Activated T-cell treated with anti-CD3 and anti-CD28 coated beads, Interleukin-2, amount 50 U/mL, for 72 hours (primary cell): ENCODE data around the gene CD247. TPM values are rescaled to one million over a fixed set of nuclear protein-coding genes. Genes with fewer than 3 reads are reported as not detected.

Source experiments
- ATAC-seq, 2 donors: fragments of 150-1000 bp; cut with Tn5 transposase; replicated peaks in 1 of 2; 2 replicates each; pipeline ENCODE4 v1.10.0; 2021; ENCODE audit warnings: moderate library complexity in 2 of 2, mild to moderate bottlenecking in 1 of 2
- DNase-seq, 2 donors: peaks; one replicate each; pipeline ENCODE4 v3.0.0; 2021 to 2022; ENCODE audit warnings: mixed read lengths in 1 of 2
- H3K27ac Mint-ChIP-seq: one replicate; pipeline ENCODE4 v1.8.0; 2022; ENCODE audit warnings: mild to moderate bottlenecking, moderate library complexity, mixed read lengths
- H3K27me3 Mint-ChIP-seq: one replicate; pipeline ENCODE4 v1.8.0; 2022; ENCODE audit warnings: low read depth, mixed read lengths
- H3K36me3 Mint-ChIP-seq, 2 donors: one replicate each; pipeline ENCODE4 v1.8.0; 2022; ENCODE audit warnings: mixed read lengths in 2 of 2, mild to moderate bottlenecking in 1 of 2; ENCODE audit not compliant: insufficient read depth in 2 of 2
- H3K4me1 Mint-ChIP-seq: one replicate; pipeline ENCODE4 v1.8.0; 2022; ENCODE audit warnings: low read depth, mixed read lengths
- H3K4me3 Mint-ChIP-seq, 2 donors: one replicate each; pipeline ENCODE4 v1.8.0; 2022; ENCODE audit warnings: mild to moderate bottlenecking in 2 of 2, mixed read lengths in 2 of 2, moderate library complexity in 2 of 2
- H3K9me3 Mint-ChIP-seq, 2 donors: one replicate each; pipeline ENCODE4 v1.8.0; 2022; ENCODE audit warnings: mixed read lengths in 2 of 2
- total RNA-seq, 2 donors: library from RNA; stranded (reverse); gene quantifications; one replicate each; pipeline ENCODE4 v1.2.3, GENCODE V29; 2022

The CD247 gene
- total RNA-seq, 2 donors from 2014 or later: 160 to 178 TPM

DNA sequence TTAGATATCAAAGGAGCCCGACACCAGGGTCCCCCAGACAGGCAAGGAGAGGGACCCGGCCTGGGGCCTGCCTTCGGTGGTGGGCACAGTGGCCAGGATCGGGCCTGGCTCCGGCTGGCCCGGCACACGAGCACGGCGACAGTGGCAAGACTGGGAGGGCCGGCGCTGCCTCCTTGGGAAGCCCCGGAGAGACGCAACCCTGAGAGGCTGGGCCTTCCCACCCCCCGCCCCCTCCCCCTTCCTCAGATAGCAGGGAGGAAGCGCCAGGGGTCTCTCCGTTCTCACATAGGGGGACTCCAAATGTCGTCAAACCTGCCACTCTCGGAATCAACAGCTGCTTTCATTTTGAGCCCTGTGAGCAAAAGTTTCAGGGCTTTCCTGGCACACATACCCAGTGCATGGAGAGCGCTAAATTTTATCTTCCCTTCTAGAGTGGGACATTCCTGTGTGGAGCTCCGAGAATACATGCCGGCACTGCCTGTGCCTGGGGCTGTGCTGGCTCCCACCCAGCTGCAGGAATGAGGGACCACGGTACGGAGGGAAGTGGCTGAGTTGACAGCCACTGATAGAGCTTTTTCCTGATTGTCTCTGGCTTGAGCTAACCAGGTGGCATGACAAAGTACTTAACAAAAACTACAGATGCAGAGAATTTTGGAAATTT is 62.4 kb downstream of the CD247 start:
- DNase-seq (peak; percentile 70 to 78), ATAC-seq (peak; percentile 59 to 63)
- no peaks in the 10 kb centered on the region for H3K36me3 Mint-ChIP-seq
- peak overlapping the region; percentile 59 for H3K27ac Mint-ChIP-seq
- no peaks in the 10 kb centered on the region for H3K27me3 Mint-ChIP-seq
- peaks cover 78% of the 10 kb centered on the region for H3K4me1 Mint-ChIP-seq
- H3K4me3 Mint-ChIP-seq: peak overlapping the region; percentile 83 to 87
- no peaks in the 10 kb centered on the region for H3K9me3 Mint-ChIP-seq

DNA sequence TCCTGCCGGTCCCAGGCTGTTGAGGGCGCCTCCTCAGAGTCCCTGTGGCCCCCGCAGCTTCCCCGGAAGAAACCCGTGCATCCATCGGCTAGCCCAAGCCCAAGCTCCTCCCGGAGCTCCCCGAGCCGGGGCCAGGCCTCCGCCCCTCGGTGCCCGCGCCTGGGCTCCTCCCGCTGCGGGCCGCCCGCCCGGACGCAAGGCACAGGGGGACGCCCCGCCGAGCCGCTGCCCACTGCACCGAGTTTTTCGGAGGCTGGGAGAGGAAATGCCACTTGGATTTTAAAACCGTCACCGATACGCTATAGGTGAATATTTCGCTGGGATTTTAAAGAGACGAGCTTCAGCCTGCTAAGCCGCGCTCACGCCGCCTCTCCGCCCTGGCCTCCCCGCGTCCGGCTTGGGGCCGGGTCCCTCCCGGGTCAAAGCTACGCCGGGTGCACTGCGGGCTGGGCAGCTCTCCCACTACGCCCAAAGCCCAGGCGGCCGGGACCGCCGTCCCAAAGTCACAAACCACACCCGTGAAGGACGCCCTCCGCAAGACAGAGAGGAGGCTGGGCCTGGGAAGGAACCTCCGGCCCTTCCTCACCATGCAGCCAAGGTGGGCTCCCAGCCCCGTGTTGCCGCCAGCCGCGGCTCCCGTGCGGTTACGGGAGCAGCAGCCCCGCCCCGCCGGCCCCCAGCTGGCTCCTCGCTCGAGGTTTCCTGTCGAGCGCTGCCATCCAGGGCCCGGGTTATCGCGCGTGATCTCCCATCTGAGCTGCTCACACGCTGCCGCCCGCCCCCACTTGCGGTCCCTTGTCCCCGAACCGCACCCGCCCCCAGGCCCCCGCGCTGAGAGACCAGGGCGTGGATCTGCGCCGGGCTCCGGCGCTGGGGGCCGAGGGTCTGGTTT is 63.2 kb downstream of the CD247 start:
- no peaks in the 10 kb centered on the region for H3K27me3 Mint-ChIP-seq
- peak; percentile 88 to 91 for DNase-seq

DNA sequence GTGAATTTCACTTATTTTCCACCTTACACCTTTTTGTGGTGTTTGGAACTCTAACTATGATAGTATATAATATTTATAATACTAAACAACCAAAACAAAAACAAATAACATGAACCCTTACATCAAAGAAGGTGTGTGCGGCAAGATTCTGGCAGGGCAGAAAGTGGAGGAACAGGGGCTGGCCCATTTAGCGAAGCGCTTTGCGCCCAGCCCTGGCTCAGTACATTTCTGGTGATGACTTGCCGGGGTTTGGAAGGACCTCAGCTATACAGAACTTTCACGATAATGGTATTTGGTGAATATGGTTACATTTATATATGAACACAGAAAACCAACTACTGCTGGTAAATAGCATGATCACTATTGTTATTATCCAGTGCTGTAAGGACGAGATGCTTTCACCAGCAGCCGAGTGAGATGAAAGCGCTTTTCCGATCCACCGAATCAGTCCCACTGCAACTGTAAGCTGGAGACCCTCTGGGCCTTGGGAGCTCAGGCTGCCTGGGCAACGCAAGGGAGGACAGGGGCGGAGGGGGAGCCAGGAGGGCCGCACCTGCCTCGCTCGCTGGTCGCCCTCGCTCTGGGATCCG is 63.9 kb downstream of the CD247 start:
- H3K4me3 Mint-ChIP-seq: peak overlapping the region; percentile 83 to 87
- H3K9me3 Mint-ChIP-seq: no peaks in the 10 kb centered on the region
- peak overlapping the region; percentile 84 for H3K27ac Mint-ChIP-seq
- DNase-seq (peak; percentile 43 to 46), ATAC-seq (no peak)
- no peaks in the 10 kb centered on the region for H3K27me3 Mint-ChIP-seq
- H3K4me1 Mint-ChIP-seq: peaks cover 75% of the 10 kb centered on the region
- H3K36me3 Mint-ChIP-seq: no peaks in the 10 kb centered on the region

More for the DNA sequence above, 63.2 kb downstream of the CD247 start:
- Mint-ChIP-seq H3K36me3 (no peaks in the 10 kb centered on the region), H3K27ac (peak overlapping the region; percentile 31), H3K4me1 (peaks cover 78% of the 10 kb centered on the region), H3K4me3 (peak overlapping the region; percentile 83 to 87), H3K9me3 (no peaks in the 10 kb centered on the region)
- ATAC-seq: peak; percentile 73 to 77

DNA sequence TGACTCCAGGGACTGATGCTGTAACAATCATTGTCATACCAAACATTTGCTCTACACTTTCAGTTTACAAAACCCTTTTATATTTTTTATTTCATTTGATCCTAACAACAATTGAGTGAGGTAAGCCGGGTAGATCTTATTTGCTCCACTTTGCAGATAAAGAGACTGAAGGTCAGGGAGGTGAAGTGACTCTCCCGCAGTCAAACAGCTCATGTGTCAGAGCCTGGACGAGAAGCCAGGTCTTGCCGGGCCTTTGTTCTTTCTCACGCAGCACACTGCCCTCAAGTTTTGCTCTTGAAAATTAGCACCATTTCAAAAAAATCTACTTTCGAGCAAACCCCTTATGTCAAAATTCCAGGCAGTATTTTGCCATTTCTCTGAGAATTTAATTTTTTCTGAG is 65.2 kb downstream of the CD247 start:
- peak in 1 of 2 donors; percentile 40 for DNase-seq
- no peak for ATAC-seq
- Mint-ChIP-seq H3K4me3 (peak overlapping the region; percentile 80 to 83), H3K9me3 (no peaks in the 10 kb centered on the region), H3K4me1 (peaks cover 76% of the 10 kb centered on the region), H3K27me3 (no peaks in the 10 kb centered on the region), H3K27ac (peak overlapping the region; percentile 36), H3K36me3 (no peaks in the 10 kb centered on the region)

DNA sequence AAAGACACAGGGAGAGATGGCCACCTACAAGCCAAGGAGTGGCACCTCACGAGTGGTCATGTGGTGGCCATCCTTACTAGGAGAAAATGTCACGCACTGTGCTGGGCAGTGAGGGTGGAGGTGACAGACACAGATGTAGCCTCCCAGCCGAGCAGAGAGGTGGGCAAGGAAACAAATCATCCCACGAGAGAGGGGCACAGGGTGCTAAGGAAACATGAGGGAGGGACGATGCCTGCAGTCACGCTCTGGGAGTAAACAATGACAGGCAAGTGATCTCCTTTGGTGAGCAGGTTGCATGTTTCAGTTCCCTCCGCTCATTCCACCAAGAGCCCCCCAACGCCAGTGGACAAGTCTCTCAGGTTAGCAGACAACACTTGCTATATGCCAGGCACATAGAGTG is 65.8 kb downstream of the CD247 start:
- H3K9me3 Mint-ChIP-seq: no peaks in the 10 kb centered on the region
- no peaks in the 10 kb centered on the region for H3K27me3 Mint-ChIP-seq
- DNase-seq: no peak
- peaks cover 76% of the 10 kb centered on the region for H3K4me1 Mint-ChIP-seq
- ATAC-seq: no peak
- no peaks in the 10 kb centered on the region for H3K36me3 Mint-ChIP-seq
- peak overlapping the region; percentile 67 for H3K27ac Mint-ChIP-seq
- H3K4me3 Mint-ChIP-seq: peak overlapping the region; percentile 68 to 79

DNA sequence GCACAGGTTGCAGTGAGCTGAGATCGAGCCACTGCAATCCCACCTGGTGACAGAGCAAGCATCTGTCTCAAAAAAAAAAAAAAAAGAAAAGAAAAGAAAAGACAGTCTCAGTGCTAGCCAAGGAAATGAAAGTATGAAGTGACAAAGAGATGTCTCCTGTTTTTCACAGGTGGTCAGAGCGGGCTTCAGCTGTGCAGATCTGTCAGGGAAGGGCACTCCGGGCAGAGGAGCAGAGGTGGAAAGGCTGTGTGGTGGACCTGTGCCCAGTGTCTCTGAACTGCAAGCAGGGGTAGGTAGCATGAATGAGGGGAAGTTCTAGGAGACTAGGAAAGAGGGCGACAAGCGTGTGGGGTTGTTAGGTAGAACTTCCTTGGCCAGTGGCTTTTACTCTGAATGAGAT is 67.5 kb downstream of the CD247 start:
- H3K4me3 Mint-ChIP-seq: peak overlapping the region; percentile 76 to 86
- no peaks in the 10 kb centered on the region for H3K27me3 Mint-ChIP-seq
- DNase-seq (no peak), ATAC-seq (no peak)
- H3K9me3 Mint-ChIP-seq: no peaks in the 10 kb centered on the region
- peaks cover 0 to 1% of the 10 kb centered on the region in 2 donors for H3K36me3 Mint-ChIP-seq
- H3K4me1 Mint-ChIP-seq: peaks cover 76% of the 10 kb centered on the region
- peak overlapping the region; percentile 85 for H3K27ac Mint-ChIP-seq

DNA sequence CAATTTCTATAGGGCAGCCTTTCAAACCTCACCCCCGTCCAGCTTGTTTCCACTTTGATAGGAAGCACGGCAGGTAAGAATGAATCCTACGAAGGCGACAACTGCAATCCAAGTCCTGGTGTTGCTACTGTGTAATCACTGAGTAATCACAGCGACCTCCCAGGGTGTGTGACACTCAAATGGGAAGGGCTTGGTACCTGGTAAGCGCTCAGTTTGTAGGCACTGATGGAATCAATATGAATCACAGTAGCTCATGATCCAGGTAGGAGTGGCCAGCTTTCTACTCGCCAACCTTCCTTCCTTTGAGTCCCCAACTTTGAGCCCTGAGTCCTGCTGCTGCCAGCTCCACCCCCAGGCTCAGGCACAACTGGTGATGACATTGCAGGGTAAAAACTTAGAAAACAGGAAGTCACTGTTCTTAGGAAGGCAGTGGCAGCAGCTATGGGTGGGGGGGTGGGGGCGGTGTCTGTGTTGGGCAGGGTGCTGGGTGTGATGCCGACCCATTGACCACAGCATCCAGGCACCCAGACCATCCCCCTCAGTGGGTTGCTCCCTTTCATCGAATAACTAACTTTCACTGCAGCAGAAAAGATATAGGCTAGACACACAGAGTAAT is 70.7 kb downstream of the CD247 start:
- peak; percentile 86 for ATAC-seq
- Mint-ChIP-seq H3K9me3 (no peaks in the 10 kb centered on the region), H3K36me3 (peaks cover 0 to 1% of the 10 kb centered on the region in 2 donors), H3K4me1 (peaks cover 87% of the 10 kb centered on the region), H3K27ac (peak overlapping the region; percentile 95), H3K4me3 (peak overlapping the region; percentile 87 to 89), H3K27me3 (no peaks in the 10 kb centered on the region)
- peak; percentile 80 to 85 for DNase-seq

DNA sequence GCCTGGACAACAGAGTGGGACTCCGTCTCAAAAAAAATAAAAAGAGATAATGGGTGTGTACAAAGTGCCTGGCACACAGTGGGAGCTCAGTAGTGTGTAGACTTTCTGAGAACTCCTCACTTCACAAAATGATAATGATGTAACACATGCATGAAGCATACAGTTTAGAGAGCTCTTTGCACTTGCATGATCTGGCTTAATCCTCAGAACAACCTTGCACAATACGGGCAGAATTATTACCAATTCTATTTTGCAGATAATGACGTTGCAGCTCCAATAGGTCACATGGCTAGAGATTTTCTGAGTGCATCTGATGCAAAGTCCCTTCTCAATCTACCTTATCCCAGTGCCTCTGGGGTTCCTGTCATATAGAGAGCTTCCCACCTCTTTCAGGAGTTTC is 71.4 kb downstream of the CD247 start:
- DNase-seq (no peak), ATAC-seq (no peak)
- peaks cover 0 to 1% of the 10 kb centered on the region in 2 donors for H3K36me3 Mint-ChIP-seq
- H3K9me3 Mint-ChIP-seq: no peaks in the 10 kb centered on the region
- peak overlapping the region; percentile 95 for H3K27ac Mint-ChIP-seq
- peaks cover 87% of the 10 kb centered on the region for H3K4me1 Mint-ChIP-seq
- H3K27me3 Mint-ChIP-seq: no peaks in the 10 kb centered on the region
- peak overlapping the region; percentile 87 to 89 for H3K4me3 Mint-ChIP-seq

DNA sequence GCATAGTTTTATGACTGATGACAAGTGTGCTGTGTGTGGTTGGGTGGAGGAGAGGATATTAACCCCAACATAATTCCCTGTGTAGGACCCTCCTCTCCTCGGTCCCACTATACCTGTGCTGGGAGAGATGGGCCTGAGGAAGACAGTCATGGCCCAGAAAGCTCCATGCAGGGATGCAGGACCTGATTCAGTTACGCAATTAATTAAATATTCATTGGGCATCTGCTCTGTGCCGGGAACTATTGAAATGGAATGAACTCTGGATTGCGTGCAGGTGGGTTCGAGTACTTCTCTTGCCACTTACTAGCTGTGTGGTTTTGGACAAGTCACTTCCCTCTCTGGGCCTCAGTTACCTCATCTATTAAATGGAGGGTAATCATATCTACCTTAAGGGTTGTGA is 74.6 kb downstream of the CD247 start:
- ATAC-seq: no peak
- no peak for DNase-seq
- H3K27ac Mint-ChIP-seq: peak overlapping the region; percentile 77
- H3K9me3 Mint-ChIP-seq: no peaks in the 10 kb centered on the region
- no peaks in the 10 kb centered on the region for H3K27me3 Mint-ChIP-seq
- H3K4me1 Mint-ChIP-seq: peaks cover 87% of the 10 kb centered on the region
- H3K4me3 Mint-ChIP-seq: no peak overlapping the region
- H3K36me3 Mint-ChIP-seq: peaks cover 3 to 12% of the 10 kb centered on the region in 2 donors

DNA sequence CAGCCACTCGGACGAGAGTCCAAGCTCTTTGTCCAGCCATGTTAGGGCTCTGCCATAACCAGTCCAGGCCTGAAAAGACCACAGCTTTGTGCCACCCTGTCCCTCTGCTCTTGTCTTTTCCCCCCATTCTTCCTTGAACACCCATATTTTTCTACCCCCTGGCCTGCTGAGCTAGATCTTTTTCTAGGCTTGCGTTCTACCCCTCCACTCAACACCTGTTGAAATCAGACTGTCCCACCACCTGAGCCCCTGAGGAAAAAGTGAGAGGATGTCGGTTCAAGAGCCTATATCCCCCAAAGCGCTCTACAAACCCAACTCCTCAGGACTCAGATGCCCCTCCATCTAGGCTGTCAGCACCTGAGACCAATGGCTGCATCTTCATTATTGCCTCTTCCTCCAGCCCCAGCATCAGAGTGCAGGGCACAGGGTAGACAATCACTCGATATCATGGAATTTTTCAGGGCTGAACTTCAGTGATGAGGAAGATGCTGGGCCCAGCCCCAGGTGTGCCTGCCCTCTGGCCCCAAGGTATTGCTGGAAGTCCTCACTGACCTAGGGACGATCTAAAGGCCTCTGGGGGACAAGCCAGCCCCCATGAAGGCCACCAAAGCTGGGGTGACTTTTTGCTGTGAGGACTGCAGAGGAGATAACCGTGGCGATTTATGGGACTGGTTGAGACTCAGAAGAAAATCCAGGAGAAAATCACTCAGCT is 75.3 kb downstream of the CD247 start:
- no peak overlapping the region for H3K4me3 Mint-ChIP-seq
- no peaks in the 10 kb centered on the region for H3K9me3 Mint-ChIP-seq

DNA sequence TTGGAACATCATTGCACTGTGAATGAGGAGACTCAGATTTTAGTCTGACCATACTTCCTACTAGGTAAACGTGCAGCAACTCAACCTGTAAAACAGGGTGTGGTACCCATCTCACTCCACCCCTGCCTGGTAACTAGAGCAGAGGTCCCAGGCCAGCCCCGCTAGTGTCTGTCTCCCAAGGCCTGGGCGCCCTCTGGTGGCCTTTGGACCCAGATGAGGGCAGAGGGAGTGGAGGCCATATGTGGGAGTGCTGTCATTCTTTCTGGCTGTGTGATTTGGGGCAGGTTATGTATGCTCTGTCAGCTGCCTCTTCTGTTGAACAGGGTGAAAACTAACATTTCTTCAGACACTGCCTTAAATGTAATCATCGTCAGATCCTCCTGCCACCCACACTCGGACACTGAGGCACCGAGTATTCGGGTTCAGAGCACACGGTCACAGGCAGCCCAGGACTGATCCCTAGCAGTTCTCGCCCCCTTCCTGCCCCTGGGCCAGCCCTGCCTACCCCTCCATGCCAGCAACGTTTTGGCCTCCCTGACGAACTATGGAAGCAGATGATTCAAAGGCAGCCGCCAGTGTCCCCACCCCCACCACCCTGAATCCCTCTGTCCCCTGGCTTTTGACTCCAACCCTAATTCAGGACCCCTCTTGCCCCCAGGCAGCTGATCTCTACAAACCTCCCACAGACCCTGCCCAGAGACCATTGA is 76.0 kb downstream of the CD247 start:
- H3K4me1 Mint-ChIP-seq: peaks cover 86% of the 10 kb centered on the region
- H3K27me3 Mint-ChIP-seq: no peaks in the 10 kb centered on the region
- peak; percentile 88 to 89 for DNase-seq
- H3K9me3 Mint-ChIP-seq: no peaks in the 10 kb centered on the region
- peaks cover 10 to 18% of the 10 kb centered on the region in 2 donors for H3K36me3 Mint-ChIP-seq
- ATAC-seq: peak; percentile 76 to 83
- H3K4me3 Mint-ChIP-seq: no peak overlapping the region
- peak overlapping the region; percentile 74 for H3K27ac Mint-ChIP-seq

More for the DNA sequence above, 75.3 kb downstream of the CD247 start:
- Mint-ChIP-seq H3K36me3 (peaks cover 6 to 17% of the 10 kb centered on the region in 2 donors), H3K27ac (peak overlapping the region; percentile 74), H3K4me1 (peaks cover 87% of the 10 kb centered on the region), H3K27me3 (no peaks in the 10 kb centered on the region)
- ATAC-seq: no peak
- DNase-seq: no peak

DNA sequence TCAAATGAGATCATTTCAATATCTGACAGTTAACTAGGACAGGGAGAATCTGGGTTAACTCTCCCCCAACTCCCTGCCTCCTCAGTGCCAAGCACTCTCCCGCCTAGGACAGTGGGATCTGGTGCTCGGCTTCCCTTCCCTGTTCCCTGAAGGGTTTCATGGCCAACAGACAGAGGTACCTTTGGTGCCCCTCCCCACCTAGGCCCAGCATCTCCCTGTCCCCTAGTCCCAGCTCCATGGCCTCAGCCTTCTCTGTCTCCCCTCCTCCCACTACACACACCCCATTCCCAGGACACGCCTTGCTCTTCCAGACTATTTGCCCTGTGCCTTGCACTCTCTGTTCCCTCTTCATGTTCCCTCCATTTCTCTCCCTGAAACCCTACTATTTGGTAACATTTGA is 77.1 kb downstream of the CD247 start:
- Mint-ChIP-seq H3K4me3 (no peak overlapping the region), H3K27me3 (no peaks in the 10 kb centered on the region), H3K27ac (peak overlapping the region; percentile 80), H3K36me3 (peaks cover 9 to 21% of the 10 kb centered on the region in 2 donors), H3K9me3 (no peaks in the 10 kb centered on the region), H3K4me1 (peaks cover 86% of the 10 kb centered on the region)
- DNase-seq (no peak), ATAC-seq (no peak)
